HEK293T (cell line): ENCODE measurements around the gene SHANK2.

Experiments used
- ELF4 ChIP-seq: fragments of 450-650 bp; IDR thresholded peaks from 2 replicates; pipeline ENCODE4 v1.6.1; 2017; ENCODE audit warnings: antibody characterized with exemption
- HDGF ChIP-seq: fragments of 450-650 bp; IDR thresholded peaks from 2 replicates; pipeline ENCODE4 v1.6.1; 2017; ENCODE audit warnings: antibody characterized with exemption, borderline replicate concordance
- SP1 ChIP-seq: fragments of 450-650 bp; IDR thresholded peaks from 2 replicates; pipeline ENCODE4 v1.6.1; 2017
- SUZ12 ChIP-seq: fragments of 450-650 bp; IDR thresholded peaks from 2 replicates; pipeline ENCODE4 v1.6.1; 2016; ENCODE audit warnings: mild to moderate bottlenecking
- TARDBP ChIP-seq: fragments of 450-650 bp; IDR thresholded peaks from 2 replicates; pipeline ENCODE4 v1.6.1; 2016
- ZNF384 ChIP-seq: fragments of 450-650 bp; IDR thresholded peaks from 2 replicates; pipeline ENCODE4 v1.6.1; 2016

DNA sequence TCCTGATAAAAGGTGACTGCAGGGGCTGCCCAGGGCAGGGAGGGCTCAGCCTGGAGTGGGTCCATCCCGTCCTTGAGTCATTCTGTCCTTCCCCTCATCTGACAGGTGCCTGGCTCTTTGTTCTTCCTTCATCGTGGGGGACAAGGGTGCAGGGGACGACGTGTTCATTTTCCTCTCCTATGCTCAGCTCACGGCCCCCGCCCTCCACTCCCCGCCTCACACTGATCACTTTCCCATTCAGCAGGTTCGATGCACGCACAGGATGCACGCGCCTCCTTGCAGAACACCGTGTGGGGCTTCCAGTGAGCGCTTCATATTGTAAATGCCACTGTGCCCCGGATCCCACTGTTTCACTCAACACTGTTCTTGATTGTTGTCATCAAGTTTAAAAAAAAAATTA is 32.7 kb upstream of the SHANK2 start:
- TF ChIP-seq ZNF384 (no peak), SP1 (no peak), TARDBP (no peak), SUZ12 (no peak), HDGF (no peak), ELF4 (no peak)
